GM12891 (cell line): Measurements from ENCODE around the gene EIF1.

ENCODE experiments used
- PAX5 ChIP-seq: IDR thresholded peaks from 2 replicates; pipeline ENCODE4 v1.6.1; 2011; ENCODE audit warnings: low read length, moderate library complexity, mild to moderate bottlenecking; ENCODE audit not compliant: insufficient read depth, severe bottlenecking
- POLR2A ChIP-seq: IDR thresholded peaks from 2 replicates; pipeline ENCODE4 v1.6.1; 2011; ENCODE audit warnings: low read depth, low read length, control low read depth
- POLR2AphosphoS5 ChIP-seq: IDR thresholded peaks from 2 replicates; pipeline ENCODE4 v1.6.1; 2011; ENCODE audit warnings: low read depth, low read length, control low read depth
- POU2F2 ChIP-seq: IDR thresholded peaks from 2 replicates; pipeline ENCODE4 v1.6.1; 2011; ENCODE audit warnings: low read depth, mild to moderate bottlenecking, control low read depth, low read length, moderate library complexity
- SPI1 ChIP-seq: IDR thresholded peaks from 2 replicates; pipeline ENCODE4 v1.6.1; 2011; ENCODE audit warnings: low read depth, low read length, control low read depth
- TAF1 ChIP-seq: IDR thresholded peaks from 2 replicates; pipeline ENCODE4 v1.6.1; 2011; ENCODE audit warnings: low read depth, low read length, control low read depth

GRCh38 chr17:41731836-41732235 is 43.2 kb downstream of the EIF1 start:
- TF ChIP-seq POLR2AphosphoS5 (no peak), POLR2A (no peak), PAX5 (no peak), TAF1 (no peak), POU2F2 (no peak), SPI1 (no peak)
